Cardiac septum (tissue), 1 donor: ENCODE results near the gene REN. TPM values are rescaled to one million over a fixed set of nuclear protein-coding genes. Genes with fewer than 3 reads are reported as not detected.
A peak's percentile ranks its signal among the peaks of the same experiment; 100 is the strongest.

Experiments used
- DNase-seq: peaks from one replicate; pipeline ENCODE4 v3.0.0-alpha.2; 2020; ENCODE audit warnings: low spot score
- intact Hi-C: fragments of 100-400 bp; cut with DNase I; formaldehyde crosslinking; loops from one replicate; pipeline ENCODE4 v1.14.0; 2022
- total RNA-seq: library from RNA; stranded (reverse); fragmentation: NEBNext Ultra II Directional; extraction: Animal tissue kit (Norgen Biotek cat#: 25700); gene quantifications from one replicate; pipeline ENCODE4 v1.2.1, GENCODE V29; 2021
- donor health status: DM: no; HTN: no; CAD: no.

Gene REN
- total RNA-seq, 1 donor from 2014 or later: not detected

DNA sequence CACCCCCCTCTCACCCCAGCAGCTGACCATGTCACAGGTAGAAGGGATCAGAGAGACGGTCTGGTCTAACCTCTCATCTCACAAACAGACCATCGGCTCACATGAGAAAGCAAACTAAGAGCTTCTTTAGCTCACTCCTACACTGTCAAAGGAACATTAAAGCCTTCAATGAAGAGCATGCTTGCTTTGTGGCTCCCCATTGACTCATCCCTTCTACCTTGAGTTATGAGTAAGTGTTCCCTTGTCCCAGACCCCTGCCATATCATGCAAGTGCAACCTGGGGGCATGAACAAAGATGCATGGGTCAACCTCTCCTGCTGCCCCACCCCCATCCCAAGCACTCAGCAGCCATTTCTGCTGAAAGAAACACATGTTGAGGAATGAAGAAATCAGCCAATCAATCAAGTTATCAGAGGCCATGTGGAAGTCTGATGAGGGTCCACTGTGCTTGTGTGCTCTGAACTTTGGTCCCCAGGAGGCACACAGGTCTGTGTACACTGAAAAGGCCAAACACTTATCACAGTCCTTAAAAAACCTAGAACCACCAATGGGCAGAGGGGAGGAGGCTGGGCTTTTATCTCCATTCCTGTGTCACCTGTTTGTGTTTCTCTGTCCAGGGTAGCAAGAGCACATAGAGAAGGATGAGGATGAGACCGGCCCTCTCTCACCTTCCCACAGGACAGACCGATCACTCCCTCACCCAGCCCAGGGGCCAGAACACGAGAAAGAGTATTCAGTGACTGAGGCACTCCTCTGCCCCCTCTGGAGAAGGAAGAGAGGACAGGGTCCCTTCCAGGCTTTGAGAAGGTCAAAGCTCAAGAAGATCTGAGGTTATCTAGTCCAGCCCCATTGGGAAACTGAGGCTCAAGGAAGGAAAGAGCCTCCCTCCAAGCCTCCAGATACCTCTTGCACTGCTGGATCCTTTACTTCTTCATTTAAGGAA lies 23.8 kb downstream of the REN start:
- no peak for DNase-seq
- intact Hi-C loops: no loop called here

DNA sequence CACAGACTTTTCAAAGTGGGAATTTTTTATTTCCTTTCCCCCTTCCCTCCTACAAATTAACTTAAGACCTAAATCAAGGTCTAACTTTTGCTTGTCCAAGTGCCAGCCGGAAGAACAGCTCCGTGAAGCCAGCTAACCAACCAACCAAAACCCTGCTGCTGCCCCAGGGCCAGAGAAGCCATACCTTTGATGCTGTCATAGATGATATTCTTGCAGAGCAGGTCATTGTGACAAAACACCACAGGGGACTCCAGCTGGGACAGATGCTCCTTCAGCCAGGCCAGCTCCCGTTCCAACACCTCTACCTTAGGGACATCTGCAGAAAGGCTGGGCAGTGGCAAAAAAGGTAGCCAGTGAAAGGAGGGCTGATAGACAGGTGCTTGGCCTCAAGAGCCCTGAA lies 25.0 kb downstream of the REN start:
- intact Hi-C loops: no loop called here
- no peak for DNase-seq

DNA sequence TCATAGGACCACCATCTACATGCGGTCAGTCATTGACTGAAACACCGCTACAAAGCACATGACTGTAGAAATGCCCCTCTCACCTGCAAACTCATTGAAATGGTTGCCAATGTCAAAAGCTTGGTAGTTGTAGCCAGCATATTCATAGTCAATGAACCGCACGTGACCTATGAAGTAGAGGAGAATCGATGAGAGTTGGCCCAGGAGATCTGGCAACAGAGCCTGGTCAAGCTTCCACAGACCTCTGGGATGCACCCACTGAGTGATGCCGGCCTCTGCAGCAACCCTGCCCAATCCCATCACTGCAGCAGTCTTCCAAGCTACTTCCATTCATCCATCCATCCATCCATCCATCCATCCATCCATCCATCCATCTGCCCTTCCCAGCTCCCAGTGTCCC lies 26.2 kb downstream of the REN start:
- intact Hi-C loops: no loop called here
- DNase-seq: no peak

DNA sequence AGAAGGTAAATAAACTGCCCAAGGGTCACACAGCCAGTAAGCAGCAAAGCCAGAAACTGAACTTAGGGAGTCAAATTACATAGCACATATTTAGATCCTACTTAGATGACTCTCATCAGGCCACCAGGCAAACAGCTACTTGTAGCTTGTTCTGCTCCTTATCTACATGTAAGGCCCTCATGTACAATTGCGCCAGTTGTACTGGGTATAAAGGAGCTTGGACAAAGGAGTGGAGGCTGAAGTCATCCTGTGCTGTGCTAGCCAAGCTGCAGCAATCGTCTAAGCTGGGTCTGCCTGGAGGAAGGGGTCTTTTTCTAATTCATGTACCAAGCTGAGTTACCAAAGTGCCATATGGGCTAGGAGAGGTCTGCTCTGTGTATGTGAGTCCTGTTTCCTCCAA lies 27.0 kb downstream of the REN start:
- no peak for DNase-seq
- intact Hi-C loops: no loop called here

DNA sequence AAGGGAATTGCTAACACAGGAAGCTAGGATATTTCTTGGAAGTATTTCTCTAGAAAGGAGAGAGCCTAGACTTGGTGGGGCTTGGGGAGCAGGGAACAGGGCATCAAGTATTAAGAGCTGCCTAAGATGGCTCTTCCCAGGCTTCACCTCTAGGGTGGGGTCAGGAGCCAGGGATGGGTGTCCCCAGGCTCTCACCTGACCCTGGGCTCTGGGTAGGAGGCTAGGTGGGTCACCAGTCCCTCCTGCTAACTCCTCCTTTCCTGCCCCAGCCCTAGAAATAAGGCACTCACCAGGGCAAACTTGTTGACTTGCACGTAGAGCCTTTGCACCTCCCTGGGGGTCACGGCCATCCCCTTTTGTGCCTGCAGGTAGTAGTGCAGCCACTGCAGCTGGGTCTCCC lies 29.3 kb downstream of the REN start:
- no peak for DNase-seq
- intact Hi-C loops: no loop called here

DNA sequence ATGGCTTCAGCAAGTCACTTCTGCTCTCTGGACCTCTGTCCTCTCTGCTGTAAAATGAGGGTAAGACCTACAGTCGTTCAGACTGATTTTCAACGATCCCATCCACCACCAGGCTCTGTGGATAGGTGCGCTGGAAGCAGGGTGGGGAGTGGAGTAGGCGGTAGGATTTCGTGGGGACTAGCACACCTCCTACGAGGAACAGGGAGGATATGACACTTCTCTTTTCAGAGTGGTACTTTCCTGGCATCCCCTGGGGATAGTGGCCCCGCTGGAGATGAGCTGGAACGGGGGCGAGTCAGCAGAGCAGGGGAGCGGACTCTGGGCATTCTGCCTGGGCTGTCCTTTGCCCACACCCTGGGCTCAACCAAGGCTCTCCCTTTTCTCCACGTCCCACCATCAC lies 32.0 kb downstream of the REN start:
- intact Hi-C loops: no loop called here
- no peak for DNase-seq

DNA sequence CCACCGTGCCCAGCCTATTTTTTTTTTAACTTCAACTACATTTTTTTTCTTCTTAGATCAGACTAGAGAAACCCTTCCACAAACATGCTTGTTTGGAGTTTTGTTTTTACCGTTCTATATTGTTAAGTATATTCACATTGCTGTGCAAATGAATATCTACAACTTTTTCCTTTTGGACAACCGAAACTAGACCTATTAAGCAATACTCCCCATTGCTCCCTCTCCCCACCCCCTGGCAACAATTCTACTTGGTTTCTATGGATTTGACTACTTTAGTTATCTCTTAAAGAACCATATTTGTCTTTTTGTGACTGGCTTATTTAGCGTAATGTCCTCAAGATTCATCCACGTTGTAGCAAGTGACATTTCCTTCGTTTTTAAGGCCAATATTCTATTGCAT lies 33.4 kb downstream of the REN start:
- no peak for DNase-seq
- intact Hi-C loops: no loop called here

DNA sequence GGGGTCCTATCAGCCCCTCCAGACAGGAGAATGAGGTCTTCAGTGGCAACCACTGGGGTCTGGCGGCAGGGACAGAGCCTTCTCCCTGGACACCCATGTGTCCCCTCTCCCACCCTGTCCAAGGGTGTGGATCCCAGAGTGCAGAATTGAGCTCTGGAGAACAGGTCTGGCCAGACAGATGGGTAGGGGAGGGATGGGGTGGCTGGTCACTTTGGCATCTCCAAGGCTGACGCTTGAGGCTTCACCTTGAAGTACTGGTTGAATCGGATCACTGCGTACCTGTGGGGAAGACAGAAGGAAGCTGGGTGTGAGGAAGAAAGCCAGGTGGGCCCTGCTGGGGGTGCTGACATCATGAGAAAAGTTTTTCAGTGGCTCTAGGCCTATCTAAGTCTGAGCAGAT lies 34.2 kb downstream of the REN start:
- no peak for DNase-seq
- intact Hi-C loops: no loop called here

DNA sequence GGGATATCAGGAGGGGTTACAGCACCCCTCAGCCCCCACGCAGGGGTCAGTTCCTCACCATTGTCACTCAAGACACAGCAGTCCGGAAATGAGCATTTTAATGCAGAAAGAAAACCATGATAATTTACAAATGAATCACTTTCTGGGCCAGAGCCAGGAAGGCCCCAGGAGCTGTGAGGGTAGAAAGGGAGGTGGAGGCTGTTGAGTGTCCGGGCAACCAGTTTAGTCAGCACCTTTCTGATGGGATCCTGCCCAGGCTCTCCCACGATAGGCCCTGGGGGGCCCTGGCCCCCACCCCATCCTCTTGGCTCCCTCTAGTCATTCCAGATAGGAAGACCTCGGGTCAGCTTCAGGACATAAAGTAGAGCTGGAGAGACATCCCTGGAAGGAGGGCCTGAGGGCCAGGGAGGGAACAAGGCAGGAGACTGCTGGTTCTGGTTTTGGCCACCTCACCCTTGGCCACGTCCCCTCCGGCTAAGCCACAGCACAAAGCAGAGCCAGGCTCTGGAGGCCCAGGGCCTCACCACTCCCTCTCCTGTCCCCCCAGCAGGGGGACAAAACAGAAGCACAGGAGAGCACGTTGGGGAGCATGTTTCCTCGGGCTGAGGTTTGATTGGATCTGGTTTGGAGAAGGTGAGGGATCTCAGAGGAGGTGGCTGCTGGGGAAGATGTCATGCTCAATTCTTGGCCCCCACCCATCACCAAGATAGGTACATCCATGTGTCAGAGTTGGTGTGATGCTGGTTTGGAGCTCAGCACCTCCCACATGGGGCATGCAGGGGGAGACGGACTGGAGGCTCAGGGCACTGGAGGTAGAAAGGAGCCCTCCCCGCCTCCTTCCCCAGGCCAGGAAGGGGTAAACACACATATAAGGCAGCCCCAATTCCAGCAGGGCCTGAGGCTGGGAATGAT lies 34.9 kb downstream of the REN start:
- DNase-seq: no peak

DNA sequence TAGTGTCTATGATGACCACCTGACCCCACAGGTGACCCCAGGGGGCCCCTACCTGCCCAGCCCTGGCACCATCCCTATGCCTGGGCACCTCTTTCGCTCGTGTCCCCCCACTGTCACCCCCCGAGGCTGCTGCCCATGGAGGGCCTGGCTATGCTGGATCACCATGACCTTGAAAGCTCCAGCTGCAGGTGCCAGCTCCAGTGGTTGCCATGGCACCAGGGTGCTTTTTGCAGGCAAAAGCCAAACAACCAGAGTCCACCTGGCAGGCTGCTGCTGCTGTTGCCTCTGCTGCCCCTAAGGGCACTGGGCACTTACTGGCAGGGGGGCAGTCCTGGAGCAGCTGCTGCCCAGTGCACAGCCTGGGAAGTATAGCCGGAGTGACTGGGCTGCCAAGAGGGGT lies 36.0 kb downstream of the REN start:
- DNase-seq: no peak
- intact Hi-C loops: no loop called here

More for the DNA sequence above, 34.9 kb downstream of the REN start:
- intact Hi-C loops: no loop called here

DNA sequence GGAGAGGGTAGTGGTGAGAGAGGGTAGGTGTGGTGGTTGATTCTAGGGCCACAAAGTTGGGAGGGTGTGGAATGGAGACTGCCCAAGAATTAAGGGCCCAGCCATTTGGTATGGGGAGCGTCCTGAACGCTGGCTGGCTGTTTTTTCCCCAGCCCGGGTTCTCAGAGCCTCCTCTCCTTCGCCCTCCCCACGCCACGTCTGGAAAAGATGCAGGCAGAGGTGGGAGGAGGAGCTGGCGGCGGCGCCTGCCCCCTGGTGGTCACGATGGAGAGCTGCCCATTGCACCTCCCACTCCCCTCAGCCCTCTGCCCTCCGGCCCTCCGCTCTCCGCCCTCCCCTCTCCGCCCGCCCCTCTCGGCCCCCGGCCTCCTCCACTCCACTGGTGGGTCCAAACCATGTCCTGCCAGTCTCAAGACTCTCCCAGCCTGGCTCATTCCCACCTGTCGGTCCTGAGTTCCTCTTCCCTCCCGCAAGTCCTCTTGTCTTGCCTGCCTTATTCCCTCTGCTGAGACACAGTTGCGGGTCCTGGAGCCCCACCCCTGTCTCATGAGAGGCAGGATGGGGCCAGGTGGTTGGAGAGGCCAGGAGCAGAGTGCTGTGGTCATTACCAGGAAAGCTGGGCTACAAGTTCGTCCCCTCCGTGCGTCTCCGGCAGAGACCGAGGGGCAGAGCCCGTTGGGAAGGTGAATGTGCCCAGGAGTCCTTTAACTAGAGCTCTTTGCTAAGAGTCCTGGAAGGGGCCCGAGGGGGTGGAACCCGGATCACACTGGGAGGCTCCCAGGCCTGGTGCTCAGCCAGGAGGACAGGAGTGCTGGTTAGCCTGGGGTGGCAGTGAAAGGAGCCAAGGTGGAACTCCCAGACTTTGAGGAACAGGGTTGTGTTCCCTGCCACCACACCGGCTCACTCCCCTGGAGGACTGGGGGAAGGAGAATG lies 36.9 kb downstream of the REN start:
- intact Hi-C loops: loop anchor here (1.0 to 5.0 kb wide), 3 partner anchors 52 to 268 kb away; partner anchors contain the start of gene SNRPE
- DNase-seq: peak; percentile 91

DNA sequence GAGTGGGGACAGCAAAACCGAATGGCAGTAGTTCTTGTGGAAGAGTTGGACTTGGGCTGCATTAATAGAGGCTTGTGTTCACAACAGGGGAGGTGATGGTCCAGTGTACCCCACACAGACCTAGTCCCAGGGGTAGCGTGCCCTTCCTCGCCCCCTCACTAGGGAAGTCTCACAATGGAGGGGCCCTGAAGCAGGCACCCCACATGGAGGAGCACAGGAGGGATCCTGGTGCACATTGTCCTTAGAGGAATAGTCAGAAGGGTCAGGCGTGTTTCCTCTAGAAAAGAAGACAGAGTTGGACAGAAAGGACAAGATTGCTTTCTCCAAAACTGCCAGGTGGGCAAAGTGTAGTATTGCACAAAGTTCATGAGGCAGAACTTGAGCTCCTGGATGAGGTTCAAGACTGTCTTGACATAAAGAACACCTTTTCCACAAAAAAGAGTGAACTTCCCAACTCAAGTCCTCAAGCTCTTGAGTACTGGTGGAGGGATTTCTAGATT lies 37.6 kb downstream of the REN start:
- DNase-seq: no peak
- intact Hi-C loops: loop anchor here (5.0 kb wide), 1 partner anchor 51 kb away; no protein-coding TSS in a partner anchor

DNA sequence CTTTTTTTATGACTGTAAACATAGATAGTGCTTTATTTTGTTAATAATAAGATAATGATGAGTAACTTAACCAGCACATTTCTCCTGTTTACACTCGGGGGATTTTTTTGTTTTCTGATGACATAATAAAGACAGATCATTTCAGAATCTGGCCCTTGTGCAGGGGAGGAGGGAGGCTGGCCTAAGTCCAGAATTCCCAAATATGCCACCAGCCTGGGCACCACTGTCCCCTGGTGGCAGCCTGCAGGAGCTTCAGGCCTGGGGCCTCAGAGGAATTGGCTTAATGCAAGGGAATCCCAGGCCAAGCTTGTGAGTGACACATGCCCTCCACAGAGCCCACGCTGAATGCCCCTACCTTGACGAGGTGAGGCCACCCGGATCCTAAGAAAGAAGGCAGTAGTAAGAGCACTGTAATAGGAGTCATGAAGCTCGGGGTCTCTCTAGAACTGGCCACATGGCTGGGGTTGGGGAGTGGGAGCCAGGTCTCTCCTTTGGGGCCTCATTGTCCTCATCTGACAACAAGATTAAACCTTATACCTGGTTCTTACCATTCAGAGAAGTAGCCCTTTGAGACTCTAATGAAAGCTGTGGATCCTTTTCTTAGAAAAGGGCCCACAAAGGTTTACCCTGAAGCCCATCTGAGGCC lies 38.4 kb downstream of the REN start:
- no peak for DNase-seq
- intact Hi-C loops: loop anchor here (5.0 kb wide), 1 partner anchor 50 kb away; no protein-coding TSS in a partner anchor

DNA sequence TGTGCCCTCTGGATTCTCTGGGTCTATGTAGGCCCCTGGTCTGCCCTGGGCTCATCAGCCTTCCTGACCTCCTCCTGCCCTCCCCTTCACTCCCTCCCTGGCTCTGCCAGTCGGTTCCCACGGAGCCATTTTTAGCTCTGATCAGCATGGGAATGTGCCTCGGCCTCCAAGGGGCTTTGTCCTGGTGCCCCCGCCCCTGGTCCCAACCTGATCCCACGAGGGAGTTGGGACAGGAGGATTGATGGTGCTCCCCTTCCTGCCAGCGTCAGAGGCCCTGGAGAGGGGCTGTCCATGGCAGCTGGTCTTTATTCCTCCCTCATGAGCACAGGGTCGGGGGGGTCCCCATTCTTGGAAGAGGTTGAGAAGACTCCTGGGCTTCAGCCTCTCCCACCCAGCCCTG lies 39.2 kb downstream of the REN start:
- no peak for DNase-seq
- intact Hi-C loops: loop anchor here (5.0 kb wide), 1 partner anchor 50 kb away; no protein-coding TSS in a partner anchor

DNA sequence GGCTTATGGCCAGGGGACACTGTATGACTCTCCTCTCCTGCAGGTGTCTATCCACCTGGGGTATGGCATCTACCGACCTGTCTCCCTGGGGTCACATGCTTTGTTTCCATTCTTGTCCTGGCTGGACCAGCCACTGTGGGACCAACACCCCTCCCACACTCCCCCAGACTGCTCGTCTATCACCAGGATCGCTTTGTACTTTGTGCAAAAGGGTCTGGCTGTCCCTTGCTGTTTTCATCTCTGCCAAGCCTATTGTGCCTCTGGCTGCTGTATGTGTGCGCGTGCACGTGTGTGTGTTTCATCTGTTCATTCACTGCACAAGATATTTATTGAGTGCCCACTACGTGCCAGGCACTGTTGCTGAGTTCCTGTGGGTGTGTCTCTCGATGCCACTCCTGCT lies 39.8 kb downstream of the REN start:
- intact Hi-C loops: loop anchor here (5.0 kb wide), 1 partner anchor 49 kb away; no protein-coding TSS in a partner anchor
- DNase-seq: no peak

DNA sequence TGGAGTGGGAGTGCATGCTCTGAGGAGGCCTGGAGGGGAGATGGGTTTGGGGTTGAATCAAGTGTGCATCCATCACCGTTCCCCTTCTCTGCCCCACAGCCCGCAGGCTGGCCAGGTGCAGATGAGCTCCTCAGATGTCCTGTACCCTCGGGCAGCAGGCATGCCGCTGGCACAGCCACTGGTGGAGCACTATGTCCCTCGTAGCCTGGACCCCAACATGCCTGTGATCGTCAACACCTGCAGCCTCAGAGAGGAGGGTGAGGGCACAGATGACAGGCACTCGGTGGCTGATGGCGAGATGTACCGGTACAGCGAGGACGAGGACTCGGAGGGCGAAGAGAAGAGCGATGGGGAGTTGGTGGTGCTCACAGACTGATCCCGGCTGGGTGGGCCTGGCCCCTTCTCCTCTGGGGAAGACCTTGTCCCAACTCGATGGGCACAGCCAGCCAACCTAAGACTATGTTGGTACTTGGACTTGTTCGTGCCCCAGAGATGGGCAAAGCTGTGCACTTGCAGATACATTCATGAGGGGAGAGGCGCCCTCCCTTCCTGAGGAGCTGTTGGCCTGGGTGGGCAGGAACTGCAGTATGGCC lies 40.3 kb downstream of the REN start:
- intact Hi-C loops: loop anchor here (5.0 kb wide), 1 partner anchor 49 kb away; no protein-coding TSS in a partner anchor
- DNase-seq: no peak

DNA sequence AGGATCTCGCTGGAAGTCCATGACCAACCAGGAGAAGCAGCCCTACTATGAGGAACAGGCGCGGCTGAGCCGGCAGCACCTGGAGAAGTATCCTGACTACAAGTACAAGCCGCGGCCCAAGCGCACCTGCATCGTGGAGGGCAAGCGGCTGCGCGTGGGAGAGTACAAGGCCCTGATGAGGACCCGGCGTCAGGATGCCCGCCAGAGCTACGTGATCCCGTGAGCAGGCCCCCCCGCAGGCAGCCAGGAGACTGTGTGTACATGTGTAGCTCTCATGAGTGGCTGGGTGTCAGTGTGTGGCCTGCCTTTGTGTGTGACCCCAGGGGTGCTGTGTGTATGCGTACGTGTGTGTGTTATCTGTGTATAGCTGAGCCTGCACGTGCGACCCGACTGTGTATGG lies 41.5 kb downstream of the REN start:
- no peak for DNase-seq

DNA sequence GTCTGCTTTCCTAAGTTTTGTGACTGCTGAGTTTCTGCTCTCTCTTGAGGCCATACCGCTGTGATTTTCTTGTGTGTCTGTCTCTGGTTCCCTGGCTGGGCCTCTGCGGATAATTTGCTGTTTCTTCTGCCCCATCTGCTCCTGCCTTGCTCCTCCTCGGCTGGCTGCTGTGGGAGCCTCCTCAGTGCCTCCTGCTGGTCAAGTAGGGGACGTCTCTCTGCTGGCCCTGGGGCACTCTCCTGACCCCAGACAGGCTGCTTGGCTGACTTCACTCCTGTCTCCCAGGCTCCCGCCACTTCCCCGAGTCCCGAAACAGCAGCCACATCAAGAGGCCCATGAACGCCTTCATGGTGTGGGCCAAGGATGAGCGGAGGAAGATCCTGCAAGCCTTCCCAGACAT lies 42.8 kb downstream of the REN start:
- intact Hi-C loops: no loop called here
- no peak for DNase-seq

More for the DNA sequence above, 41.5 kb downstream of the REN start:
- intact Hi-C loops: loop anchor here (5.0 kb wide), 1 partner anchor 47 kb away; no protein-coding TSS in a partner anchor
